Hypothalamus (tissue), 51 donors: ENCODE results near the gene GOLGA8Q.
"Not testable (repeated sequence)": the region's sequence is repeated elsewhere in the genome, so short reads cannot be mapped to it uniquely, and the experiment has no call there.

ENCODE experiments used
- DNase-seq, 51 donors: peaks; one replicate each; lab custom pipeline; 2025; lab: John Stamatoyannopoulos, UW

Gene GOLGA8Q

GRCh38 chr15:30551750-30552149, at the start of gene GOLGA8Q:
GOLGA8Q (plus strand) TSS chr15:30552050; CDS start chr15:30552078, 28 bp downstream.
- not testable (repeated sequence) for DNase-seq

GRCh38 chr15:30502904-30503781, 48.7 kb upstream of the GOLGA8Q start:
- DNase-seq = not testable (repeated sequence)

GRCh38 chr15:30504162-30504843, 47.5 kb upstream of the GOLGA8Q start:
- not testable (repeated sequence) for DNase-seq

- DNase-seq = not testable (repeated sequence)
These were observed 37.3 kb upstream of the GOLGA8Q start for GRCh38 chr15:30514545-30514944.

GRCh38 chr15:30523453-30524243, 28.2 kb upstream of the GOLGA8Q start:
- not testable (repeated sequence) for DNase-seq

GRCh38 chr15:30525912-30526311, 25.9 kb upstream of the GOLGA8Q start:
- not testable (repeated sequence) for DNase-seq

- not testable (repeated sequence) for DNase-seq
These were observed 22.8 kb upstream of the GOLGA8Q start for GRCh38 chr15:30529049-30529448.

- not testable (repeated sequence) for DNase-seq
These were observed 15.1 kb downstream of the GOLGA8Q start for GRCh38 chr15:30566949-30567348.

- not testable (repeated sequence) for DNase-seq
These were observed 21.2 kb downstream of the GOLGA8Q start for GRCh38 chr15:30573012-30573491.

GRCh38 chr15:30579394-30579970, 27.6 kb downstream of the GOLGA8Q start:
- not testable (repeated sequence) for DNase-seq

GRCh38 chr15:30580716-30581115, 28.9 kb downstream of the GOLGA8Q start:
- DNase-seq = not testable (repeated sequence)

GRCh38 chr15:30598953-30599352, 47.1 kb downstream of the GOLGA8Q start:
- not testable (repeated sequence) for DNase-seq

- not testable (repeated sequence) for DNase-seq
These were observed 51.9 kb downstream of the GOLGA8Q start, which contains the start of gene GOLGA8H for GRCh38 chr15:30603796-30604195. GOLGA8H (plus strand) TSS chr15:30604028; CDS start chr15:30604126, 98 bp downstream.
